NCI-H460 (cell line): Measurements from ENCODE around the gene KIAA1217. TPM values are rescaled to one million over a fixed set of nuclear protein-coding genes. Genes with fewer than 3 reads are reported as not detected.

Source experiments
- DNase-seq: peaks from one replicate; pipeline ENCODE4 v3.0.0-alpha.2; 2016; ENCODE audit warnings: low read depth; ENCODE audit errors: extremely low read depth
- total RNA-seq: library from RNA; depleted of rRNA; stranded (reverse); fragments of >200 nt; shearing (Covaris generic); gene quantifications from 2 replicates; pipeline ENCODE4 v1.2.3, GENCODE V29; 2014

Gene KIAA1217
- total RNA-seq, 1 experiment from 2014 or later, result 3.5 TPM

DNA sequence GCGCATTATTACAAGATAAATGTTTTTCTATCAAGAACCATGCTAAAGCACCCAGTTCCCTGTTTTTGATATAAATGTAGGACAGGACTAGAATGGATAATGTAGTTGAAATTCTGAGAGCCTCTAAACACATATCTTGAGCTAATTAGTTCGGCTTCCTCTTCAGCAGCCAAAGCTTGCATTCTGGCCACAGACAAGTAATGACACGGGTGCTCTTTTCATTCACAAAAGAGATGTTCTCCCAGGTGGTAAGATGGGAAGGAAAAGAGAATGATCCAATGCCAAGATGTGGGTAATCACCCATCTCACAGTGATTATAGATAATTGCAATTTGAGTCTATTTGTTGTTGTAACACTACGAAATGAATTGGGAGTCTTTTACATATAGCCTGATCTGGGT, 246.5 kb downstream of the KIAA1217 start:
- no peak for DNase-seq

DNA sequence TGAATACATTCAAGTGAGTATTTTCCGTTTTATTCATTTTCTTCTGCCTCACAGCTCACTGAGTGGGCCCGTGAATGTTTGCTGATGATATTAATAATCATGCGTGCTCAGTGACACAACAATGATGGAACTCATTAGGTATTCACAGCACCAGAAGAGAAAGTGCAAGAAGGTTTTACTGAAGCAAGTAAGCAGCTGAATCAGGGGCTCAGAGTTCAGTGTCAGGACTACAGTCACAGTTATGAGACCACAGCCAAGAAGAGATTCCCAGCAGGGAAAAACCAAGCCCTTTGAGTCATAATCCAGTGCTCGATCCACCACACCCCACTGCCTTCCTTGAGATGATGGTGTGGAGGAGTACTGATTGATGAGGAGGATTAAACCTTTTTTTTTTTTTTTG, 247.4 kb downstream of the KIAA1217 start:
- no peak for DNase-seq

DNA sequence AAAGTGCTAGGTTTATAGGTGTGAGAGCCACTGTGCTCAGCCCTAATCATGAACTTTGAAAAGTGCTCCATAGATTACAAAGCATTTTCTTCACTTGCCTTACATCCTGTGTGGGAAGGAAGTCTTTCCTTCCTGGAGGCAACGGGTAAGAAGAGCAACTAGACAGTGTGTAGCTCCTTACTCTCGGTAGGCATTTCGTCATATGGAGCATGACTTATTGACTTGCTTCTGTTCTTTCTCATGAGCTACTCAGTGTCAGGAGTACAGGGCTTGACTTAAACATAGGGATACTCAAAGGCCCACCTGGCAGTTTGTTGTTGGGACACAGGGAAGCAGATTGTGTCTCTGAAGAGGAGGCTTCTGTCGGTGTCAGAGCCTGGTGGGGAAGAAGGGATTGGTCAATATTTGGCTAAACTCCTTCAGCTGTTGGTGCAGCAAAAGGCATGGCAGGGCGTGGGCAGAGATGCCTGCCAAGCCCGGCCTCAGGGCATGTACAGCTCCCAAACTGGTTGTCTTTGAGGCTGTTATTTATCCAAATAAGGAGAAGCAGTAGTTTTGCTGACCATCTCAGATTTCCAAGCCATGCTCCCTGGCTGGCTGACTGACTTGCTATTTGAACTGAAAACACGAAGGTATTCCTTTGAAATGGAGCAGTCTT, 248.9 kb downstream of the KIAA1217 start:
- DNase-seq, result no peak

DNA sequence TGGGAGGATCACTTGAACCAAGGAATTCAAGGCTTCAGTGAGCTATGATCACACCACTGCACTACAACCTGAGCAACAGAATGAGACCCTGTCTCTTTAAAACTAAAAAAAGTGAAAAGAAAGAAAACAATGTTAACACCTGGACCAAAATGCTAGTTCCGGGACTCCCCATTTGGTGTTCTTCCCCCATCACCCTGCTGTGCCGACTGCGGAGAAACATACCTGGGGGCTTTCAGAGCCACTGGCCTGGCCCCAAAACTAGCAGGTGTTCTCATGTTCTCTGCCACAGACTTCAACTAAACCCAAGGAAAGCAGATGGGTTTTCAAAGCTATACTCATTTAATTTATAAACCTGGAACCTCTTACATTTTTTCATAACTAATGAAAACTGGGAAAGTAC, 250.9 kb downstream of the KIAA1217 start:
- DNase-seq, result no peak

DNA sequence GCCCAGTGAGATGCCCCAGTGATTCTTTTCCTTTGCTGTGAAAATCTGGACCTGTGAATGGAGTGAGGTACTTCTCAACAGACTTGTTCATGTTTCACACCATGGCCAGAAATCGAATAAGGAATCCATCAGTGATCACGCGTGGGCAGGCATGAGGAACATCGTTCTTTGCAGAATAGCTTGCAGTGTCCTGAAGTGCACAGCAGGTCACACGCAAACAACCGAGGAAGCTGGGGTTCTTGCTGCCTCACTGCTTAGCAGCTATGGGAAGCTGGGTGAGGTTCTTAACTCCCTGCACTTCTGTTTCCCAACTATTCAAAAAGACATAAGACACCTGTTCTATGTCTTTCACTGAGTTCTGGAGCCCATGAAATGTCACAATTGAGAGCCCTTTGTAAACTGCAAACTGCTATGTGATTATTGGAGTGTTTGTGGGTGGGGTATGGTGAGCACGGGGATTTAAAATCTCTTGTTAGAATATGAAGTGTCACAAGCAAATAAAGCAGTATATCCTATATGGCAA, 253.4 kb downstream of the KIAA1217 start:
- no peak for DNase-seq

DNA sequence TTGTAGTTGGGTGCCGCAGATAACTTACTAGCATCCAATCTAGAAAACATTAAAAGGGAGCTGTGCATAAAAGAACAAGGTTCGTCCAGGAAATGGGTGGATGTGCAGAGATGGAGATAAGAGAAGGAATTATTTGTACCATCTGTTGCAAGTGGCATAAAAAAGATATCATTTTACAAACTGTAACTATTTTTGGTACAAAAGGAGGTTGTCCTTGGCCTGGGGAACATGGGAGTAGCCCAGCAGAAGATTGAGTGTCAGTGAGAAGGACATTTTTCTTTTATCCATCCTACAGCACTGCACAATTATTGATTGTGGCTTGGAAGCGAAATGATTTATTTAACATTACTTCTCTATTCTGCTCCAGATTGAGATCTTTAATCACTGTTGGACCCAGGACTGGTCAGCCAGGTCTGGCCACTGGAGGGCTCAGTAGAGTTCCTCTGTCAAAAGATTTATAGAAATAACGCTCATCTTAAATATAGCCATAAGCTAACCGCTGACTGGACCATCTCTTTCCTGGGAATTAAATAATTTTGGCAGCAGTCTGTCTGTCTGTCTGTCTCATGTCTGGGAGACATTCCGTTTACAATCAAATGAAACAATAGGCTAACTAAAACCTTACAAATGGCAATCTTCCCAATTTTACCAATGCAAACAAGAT, 254.1 kb downstream of the KIAA1217 start:
- no peak for DNase-seq

DNA sequence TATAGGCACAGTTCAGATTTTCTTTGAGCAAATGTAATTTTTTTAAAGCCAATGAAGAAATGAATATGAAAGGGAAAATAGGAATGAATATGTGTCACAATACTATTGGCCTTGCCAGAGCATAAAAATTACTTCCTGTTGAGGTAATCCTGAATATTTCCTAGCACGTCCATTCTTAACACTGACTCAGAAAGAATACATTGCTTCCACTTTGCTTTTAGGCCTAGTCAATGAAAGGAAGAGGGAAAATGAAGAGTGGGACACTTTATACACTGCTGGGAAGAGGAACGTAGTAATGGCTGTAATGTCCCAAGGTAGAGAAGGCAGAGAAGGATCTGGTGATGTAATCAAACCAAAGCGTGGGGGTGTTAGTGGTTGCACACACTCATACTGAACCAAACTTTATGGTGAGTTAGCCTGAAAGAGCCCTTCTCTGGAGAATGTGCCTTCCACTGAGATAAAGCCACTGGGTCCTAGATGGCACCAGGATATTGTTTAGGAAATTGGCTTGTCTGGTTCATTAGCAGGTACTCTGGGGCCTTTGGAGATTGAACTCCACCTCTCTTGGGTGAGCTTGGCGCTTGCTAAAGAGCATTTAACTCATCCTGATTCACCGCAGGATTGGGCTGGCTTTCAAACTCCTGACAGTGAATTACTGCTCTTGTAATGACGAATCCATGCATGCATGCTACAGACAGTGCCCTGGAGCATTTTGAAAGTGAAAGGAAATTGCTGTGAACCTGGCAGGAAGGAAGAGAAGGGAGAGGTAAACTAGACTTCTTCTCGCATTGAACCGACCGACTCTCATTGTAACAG, 254.9 kb downstream of the KIAA1217 start:
- peak; percentile 37 for DNase-seq

DNA sequence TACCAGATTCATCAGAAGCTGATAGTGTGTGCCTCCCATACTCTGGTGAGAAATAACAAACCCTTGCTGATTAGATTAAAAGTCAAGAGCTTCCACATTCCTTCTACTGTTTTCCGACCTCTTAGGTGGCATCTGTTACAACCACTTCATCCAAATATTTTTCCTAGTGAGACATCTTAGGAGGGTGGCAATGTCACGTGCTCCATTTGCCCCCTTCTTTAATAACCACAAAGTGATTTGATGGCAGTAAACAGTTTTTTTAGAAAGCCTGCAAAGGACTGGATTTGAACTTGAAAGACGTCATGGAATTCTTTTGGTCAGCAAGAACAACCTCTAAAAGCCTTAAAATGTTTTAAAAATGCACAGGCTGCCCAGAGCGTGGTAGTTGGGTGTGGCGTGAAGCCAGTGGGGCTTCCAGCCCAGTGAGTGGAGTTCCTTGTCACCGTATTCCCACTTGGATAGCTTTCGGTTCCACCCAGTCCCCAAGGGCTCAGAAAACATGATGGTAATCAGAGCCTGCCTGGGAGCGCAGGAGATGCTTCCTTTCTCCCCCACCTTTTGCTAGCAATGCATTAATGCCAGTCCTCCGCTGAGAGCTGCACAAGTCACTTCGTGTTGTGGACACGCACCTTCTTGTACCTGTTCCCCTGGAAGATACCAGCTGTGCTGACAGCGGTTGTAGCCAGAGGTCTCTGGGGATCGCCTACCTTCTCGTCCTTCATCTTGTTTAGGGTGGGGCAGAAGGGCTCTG, 256.4 kb downstream of the KIAA1217 start:
- no peak for DNase-seq

DNA sequence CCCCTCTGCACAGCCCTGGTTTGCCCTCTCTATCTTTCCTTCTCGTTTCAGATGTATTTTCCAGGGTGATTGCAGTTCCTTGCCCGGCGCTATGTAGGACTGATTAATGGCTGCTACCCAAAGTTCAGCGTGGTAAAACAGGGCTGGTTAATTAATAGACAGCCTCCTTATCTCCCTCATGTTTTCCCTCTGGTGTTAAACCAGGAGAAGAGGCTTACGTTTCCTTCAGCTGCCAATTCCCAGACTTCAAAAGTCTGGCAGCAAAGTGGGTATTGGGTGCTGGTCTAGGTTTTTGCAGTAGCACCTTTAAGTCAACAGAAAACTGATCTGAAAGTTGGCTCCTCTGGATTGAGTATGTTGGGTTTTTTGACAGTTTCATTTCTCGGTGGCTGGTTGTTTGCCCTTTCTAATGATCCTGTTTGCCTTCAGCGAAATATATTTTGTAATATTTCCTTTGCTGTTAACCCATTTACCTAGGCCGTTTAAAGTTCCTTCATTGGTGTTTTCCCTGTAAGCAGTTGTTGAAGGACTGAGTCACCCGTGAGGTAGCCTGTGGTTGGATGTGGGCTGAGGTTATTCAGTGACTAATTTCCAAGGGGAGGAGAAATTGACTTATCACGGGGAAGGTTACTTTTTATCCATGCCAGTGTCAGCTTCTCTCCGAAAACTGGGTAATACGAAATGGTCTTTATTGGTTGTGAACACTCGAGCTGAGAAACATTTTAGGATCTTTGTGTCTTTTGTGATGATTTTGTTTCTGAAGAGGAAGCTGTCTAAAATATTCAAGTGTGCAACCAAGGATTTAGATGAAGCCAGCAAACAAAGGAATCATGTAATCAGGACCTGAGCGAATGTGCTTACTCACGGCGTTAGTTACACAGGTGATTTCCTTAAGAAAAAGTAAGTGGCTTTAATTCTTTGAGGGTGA, 257.2 kb downstream of the KIAA1217 start:
- peak; percentile 77 for DNase-seq

DNA sequence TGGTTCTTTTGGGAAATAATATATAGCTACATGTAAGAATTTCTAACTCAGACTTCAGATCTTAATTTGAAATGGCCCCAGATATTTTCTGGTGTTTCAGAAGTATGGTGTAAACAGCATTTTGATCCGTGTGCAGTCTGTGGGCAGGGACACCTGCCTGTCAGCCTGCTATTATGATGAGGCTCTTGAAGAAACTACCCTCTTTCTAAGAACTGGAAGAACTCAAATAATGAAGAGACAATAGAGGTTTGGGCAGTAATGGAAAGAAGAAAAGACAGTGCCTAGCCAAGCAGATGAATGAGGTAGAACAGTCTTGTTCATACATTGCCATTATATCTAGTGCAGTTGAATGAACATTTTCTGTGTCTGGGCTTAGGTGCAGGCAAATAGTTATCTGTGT, 258.2 kb downstream of the KIAA1217 start:
- no peak for DNase-seq

DNA sequence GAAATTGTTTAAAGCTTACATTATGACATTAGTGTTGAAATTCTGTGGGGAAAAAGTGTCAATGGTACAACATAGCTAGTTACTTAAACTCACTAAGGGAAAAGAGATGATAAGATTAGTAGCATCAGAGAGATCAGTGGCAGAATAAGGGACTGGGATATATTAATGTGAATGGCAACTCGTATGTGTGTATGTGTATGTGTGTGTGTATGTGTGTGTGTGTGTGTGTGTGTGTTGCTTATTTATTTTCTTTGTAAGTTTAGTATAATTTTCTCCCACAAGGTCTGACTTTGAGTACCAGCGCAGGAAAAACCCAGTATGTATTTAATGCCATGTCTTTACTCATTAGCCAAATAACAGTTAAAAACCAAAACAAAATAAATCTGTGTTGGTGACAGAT, 258.7 kb downstream of the KIAA1217 start:
- DNase-seq, result no peak

DNA sequence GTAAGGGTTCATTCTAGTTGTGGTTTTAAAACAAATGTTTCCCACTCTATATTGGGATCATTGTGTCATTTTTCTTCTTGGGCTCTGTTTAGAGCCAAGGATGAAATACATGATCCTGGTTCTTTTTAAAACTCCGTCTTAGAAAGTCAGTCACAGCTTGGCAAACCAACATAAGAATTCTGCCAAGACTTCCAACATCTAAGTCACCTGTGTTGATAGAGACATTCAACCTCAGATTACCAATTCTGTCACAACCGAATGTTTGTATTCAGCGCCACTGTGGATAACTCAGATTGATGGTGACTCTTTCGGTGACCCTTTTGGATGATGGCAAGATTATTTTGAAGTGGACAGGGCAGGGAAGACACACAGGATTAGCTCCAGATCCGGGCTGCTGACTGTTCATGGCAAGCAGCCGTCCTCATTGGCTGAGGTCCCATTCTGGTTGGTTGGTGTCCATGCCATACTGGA, 259.4 kb downstream of the KIAA1217 start:
- DNase-seq, result no peak

DNA sequence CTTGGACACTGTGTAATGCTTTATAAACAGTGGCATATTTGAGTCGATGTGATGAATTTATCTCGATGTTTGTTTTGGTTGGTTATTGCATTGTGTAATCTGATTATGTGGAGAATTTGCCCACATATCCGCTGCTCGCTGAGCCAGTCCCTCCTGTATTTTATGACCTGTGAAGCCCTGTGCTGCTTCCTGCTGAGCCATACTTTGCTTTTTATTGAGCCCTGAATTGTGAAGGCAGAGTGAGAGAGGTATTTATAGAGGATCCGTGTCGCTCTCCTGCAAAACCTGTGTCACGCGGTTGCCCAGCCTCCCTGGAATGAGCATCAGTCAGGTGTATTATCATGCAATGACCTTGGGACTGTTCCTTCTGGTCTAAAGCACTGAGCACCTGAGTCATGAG, 261.1 kb downstream of the KIAA1217 start:
- no peak for DNase-seq

DNA sequence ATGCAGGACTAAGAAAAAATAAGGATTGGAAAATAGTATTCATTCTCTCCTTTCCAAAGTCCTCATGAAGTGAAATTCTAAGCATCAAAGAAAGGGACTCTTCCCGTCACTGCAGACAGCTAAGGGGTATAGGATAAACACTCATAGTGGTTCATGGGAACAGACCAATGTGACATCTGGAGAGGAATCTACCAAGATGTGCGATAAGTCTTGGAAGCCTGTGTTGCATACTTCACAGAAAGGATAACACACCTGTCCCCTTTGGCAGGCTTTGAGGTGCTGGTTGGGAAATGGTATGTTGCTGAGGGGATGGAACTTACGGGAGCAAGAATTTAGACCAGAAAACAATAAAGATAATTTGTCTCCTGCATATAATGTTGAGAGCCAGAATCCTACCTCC, 266.7 kb downstream of the KIAA1217 start:
- DNase-seq, result no peak

DNA sequence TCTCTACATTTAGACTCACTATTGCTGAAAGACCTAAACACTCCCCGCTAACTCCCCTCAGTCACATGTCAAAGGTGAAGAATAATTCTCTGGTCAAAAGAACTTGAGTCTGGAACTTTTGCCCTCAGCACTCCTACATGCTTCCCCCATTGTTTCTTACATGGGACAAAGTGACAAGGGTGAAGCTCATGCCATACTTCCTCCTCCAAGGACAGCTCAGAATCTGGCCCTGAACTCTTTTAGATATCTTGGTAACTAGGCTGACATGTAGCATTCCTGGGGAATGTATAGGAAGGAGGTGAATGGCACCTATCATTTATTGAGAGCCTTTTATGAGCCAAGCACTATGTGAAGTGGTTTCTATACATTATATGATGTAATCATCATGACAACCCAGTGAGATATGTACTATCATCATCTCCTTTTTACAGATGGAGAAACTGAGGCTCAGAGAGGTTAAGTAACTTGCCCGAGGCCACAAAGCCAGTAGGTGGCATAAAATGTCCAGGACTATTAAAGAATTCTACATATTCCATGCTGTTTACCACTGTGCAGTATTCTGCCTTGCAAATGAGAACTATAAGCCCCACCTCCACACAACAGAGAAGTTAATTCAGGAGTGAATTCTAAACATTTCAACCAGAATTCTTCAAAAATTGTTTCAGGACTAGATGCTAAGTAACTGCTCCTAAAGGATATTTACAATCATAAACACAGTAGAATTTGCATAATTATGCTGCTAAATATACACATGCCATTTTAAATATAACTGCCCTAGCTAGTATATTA, 268.2 kb downstream of the KIAA1217 start:
- DNase-seq, result no peak

DNA sequence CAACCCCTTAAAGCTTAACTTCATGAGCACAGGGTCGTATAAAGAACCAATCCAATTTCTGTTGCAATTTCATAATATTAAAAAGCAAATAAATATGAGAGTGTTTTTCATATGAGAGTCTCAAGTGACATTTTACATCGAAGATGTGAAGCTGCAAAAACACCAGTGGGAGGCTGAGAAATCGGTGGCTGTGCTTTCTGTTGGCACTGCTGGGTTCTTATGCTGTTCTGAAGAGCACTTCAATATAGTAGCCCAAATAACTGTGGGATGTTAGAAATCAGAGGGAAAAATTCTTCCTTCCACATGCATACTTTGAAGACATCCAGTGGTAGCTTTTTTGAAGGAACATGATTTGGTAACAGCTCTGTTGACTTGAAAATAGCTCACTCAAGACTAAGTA, 269.0 kb downstream of the KIAA1217 start:
- DNase-seq, result no peak

DNA sequence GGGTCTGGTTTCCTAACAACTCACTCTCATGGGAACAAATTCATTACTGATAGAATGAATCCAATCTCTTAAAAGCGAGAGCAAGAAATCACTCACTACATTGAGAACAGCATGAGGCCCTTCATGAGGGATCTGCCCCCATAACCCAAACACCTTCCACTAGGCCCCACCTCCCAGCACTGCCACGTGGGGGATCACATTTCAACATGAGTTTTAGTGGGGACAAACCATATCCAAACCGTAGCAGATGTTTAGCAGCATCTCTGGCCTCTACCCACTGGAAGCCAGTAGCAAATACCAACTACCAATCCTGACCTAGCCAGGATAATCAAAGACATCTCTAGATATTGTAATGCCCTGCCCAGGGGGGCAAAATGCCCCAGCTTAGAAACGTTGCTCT, 270.9 kb downstream of the KIAA1217 start:
- no peak for DNase-seq

DNA sequence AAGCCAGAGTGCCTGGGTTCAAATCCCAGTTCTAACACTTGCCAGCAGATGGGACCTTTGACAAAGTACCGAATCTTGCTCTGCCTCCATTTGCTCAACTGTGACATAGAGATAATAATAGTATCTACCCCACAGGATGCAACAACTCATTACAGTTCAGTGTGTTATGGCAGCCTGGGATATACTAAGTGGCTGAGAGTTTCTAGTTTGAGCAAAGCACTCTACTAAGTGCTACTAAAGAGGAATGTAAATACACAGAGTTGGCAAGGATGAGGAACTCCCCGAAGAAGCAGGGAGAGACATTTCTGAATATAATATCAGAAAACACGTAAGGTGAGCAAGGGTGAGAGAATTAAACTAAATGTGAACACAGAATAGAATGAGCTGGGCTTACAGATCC, 271.5 kb downstream of the KIAA1217 start:
- DNase-seq, result no peak

DNA sequence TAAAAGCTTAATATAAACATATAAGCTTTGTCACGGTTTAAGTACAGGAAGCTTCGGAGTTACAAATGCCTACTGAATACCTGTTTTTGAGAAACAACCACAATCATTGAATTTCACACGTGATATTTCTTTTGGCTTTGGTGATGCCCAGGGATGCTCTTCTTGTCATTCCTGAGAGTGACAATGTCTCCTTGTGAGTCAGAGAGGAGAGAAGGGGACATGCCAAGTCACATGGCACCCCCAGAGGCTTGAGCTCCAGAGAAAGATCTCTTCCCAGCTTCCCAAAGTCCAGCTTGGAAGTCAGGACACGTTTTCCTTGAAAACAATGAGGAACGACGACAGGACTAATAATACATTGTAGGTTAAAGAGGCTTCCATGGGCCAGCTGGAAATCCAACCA, 272.3 kb downstream of the KIAA1217 start:
- no peak for DNase-seq
